Spleen (tissue), 7 donors: Measurements from ENCODE around the gene RBBP8.

Source experiments
- POLR2A ChIP-seq, 3 donors: fragments of 450-650 bp; IDR thresholded peaks; one replicate each; pipeline ENCODE4 v1.5.1; 2017; ENCODE audit warnings: antibody characterized with exemption in 3 of 3, mild to moderate bottlenecking in 1 of 3
- POLR2AphosphoS5 ChIP-seq, 3 donors: sonication (generic); formaldehyde crosslinking; IDR thresholded peaks; one replicate each; pipeline ENCODE4 v1.5.1; 2017; ENCODE audit warnings: antibody characterized with exemption in 3 of 3
- TF ChIP-seq, protein P1 (sequence below), 11 experiments: fragments of 200-600 bp in 7 of 11; fragments of 450-650 bp in 4 of 11; sonication (generic) in 4 of 11; IDR thresholded peaks in 8 of 11; conservative IDR thresholded peaks in 3 of 11; 1 replicate in 7 of 11; 2 replicates in 4 of 11; pipeline versions ENCODE4 v1.4.0 to v1.8.0; 2016 to 2021; ENCODE audit warnings: antibody characterized with exemption in 11 of 11, inconsistent platforms in 4 of 11, mild to moderate bottlenecking in 1 of 11
- donor health status: DM: no; HTN: no; CAD: no; lungs with moderate emphysema.
- donor health status: DM: no; HTN: no; CAD: no.
- donor health status: DM: no; HTN: no; CAD: no.

DNA sequence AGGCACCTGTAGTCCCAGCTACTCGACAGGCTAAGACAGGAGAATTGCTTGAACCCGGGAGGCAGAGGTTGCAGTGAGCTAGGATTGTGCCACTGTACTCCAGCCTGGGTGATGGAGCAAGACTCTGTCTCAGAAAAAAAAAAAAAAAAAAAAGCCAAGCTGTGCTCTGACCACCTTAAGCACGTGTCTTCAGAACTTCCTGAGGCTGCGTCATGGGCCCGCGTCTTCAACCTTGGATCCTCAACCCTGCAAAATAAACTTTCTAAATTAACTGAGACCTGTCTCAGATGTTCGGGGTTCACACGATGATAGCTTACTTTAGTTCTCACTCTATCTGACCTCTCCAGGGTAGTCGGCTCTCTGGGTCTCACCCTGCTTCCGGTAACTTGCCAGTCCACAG is 136.4 kb downstream of the RBBP8 start:
- TF ChIP-seq, protein P1, sequence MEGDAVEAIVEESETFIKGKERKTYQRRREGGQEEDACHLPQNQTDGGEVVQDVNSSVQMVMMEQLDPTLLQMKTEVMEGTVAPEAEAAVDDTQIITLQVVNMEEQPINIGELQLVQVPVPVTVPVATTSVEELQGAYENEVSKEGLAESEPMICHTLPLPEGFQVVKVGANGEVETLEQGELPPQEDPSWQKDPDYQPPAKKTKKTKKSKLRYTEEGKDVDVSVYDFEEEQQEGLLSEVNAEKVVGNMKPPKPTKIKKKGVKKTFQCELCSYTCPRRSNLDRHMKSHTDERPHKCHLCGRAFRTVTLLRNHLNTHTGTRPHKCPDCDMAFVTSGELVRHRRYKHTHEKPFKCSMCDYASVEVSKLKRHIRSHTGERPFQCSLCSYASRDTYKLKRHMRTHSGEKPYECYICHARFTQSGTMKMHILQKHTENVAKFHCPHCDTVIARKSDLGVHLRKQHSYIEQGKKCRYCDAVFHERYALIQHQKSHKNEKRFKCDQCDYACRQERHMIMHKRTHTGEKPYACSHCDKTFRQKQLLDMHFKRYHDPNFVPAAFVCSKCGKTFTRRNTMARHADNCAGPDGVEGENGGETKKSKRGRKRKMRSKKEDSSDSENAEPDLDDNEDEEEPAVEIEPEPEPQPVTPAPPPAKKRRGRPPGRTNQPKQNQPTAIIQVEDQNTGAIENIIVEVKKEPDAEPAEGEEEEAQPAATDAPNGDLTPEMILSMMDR (IDR thresholded peaks at IDR 0.05 in 8 of 11, conservative IDR thresholded peaks at IDR 0.05 in 3 of 11): no peak
- no peak for TF ChIP-seq POLR2A (IDR thresholded peaks at IDR 0.05)
- no peak for TF ChIP-seq POLR2AphosphoS5 (IDR thresholded peaks at IDR 0.05)
